GM12801 (cell line): ENCODE data around the gene HNRNPA1.

Experiments
- TF ChIP-seq, protein P1 (sequence below): IDR thresholded peaks from one replicate; pipeline ENCODE4 v1.5.1; 2011; ENCODE audit warnings: control low read depth; ENCODE audit not compliant: insufficient read length; ENCODE audit errors: extremely low read depth

The HNRNPA1 gene

DNA sequence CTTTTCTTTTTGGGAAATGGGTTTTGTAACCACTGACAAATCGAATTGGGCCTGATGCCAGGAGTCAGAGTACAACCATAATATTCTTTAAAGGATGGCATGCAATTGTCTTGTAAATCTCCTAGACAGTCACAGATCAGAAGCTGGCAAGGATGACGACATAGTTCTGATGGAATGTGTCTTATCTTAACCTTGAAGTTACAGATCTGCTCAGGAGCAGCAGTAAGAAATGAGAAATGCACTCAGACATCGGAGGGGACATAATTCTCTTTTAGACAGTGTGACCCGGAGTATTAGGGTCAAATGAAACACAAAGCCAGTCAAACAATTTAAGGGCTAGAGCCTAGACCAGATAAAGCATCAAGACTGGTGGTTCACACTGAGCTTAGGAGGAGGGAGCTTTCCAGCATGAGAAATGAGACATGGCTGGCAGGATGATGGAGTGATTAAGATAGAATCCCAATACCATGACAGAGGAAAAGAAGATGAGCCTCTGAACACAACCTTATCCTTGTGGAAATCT, 18.1 kb upstream of the HNRNPA1 start:
- TF ChIP-seq, protein P1, sequence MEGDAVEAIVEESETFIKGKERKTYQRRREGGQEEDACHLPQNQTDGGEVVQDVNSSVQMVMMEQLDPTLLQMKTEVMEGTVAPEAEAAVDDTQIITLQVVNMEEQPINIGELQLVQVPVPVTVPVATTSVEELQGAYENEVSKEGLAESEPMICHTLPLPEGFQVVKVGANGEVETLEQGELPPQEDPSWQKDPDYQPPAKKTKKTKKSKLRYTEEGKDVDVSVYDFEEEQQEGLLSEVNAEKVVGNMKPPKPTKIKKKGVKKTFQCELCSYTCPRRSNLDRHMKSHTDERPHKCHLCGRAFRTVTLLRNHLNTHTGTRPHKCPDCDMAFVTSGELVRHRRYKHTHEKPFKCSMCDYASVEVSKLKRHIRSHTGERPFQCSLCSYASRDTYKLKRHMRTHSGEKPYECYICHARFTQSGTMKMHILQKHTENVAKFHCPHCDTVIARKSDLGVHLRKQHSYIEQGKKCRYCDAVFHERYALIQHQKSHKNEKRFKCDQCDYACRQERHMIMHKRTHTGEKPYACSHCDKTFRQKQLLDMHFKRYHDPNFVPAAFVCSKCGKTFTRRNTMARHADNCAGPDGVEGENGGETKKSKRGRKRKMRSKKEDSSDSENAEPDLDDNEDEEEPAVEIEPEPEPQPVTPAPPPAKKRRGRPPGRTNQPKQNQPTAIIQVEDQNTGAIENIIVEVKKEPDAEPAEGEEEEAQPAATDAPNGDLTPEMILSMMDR, result no peak

DNA sequence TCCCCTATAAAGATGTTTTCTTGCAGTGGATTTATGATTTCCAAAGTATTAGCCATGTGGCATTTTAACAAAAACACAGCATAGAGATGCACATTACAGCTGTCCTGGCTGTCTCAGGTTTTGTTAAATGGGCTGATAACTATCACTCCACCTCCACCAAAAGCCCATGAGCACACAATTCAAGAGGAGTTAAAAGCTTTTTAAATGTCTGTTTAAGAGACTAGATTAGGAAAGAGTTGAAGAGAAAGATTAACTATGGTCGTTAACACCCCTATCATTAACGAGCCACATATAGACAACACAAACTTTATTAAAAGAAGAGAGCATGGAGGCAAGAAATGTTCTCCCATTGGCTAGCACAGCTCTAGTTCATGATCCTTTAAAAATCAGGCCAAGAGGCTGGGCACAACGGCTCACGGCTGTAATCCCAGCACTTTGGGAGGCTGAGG, 15.1 kb upstream of the HNRNPA1 start:
- TF ChIP-seq, protein P1, result no peak

DNA sequence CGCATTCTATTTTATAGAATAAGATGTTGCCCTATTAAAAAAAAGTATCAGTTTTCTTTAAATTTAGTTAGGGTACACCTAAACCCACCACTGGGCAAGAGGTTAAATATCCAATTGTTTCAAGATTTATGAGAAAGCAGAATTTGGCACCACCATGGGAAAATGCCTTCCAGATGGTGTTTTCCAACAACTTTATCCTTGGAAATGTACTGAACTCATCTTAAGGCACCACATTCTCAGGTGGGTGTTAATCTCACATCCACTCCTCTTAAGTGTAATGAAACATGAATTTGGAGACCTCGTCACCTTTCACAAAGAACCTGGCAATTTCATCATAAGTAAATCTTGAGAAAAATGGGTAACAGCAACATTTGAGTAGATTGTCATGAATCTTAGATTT, 13.7 kb upstream of the HNRNPA1 start:
- TF ChIP-seq, protein P1, result no peak

DNA sequence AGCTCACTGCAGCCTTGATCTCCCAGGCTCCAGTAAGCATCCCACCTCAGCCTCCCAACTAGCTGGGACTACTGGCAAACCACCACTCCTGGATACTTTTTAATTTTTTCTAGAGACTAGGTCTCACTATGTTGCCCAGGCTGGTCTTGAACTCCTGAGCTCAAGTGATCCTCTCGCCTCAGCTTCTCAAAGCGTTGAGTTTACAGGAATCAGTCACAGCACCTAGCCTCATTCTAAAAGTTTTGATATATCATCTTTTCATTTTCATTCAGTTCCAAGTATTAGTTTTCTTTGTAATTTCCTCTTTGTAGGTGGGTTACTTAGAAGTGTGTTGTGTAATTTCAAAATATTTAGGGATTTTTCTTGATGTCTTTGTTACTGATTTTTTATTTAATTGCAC, 10.2 kb upstream of the HNRNPA1 start:
- TF ChIP-seq, protein P1, result no peak

DNA sequence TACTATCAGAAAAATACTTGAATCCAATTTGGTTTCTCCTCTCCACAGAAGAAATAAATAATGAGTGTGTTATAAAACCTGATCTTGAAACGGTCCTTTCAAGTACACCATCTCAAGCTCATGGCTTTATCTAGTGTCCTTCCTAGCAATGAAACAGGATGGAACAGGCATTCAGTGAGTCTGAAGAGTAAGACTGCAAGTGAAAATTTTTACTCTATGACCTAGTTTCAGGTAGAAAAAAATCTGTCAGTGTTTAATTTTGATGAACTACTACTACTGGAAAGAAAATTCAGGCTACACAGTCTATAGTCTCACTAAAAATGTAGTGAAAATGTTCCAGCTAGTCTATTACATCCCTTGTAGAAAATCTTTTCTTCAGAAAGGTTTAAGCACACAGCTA, 8.3 kb upstream of the HNRNPA1 start:
- TF ChIP-seq, protein P1, result no peak

DNA sequence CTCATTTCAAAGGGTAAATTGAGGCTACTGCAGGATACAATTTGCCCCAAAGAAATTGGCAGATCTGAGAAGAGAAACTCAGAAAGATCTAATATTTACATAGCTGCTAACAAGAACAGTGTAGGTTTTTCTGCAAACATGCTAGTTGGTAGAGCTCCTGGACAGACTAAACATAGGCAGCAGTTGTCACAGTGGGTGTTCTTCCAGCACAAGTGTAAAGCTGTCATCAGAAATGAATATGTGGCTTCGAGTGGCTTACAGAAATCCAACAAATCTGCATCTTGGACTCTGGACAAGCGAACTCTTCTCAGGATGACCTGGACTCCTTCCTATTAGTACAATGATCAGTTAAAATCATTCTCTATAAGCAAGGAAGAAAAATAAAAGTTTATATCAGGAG, 6.5 kb upstream of the HNRNPA1 start:
- TF ChIP-seq, protein P1, result no peak

DNA sequence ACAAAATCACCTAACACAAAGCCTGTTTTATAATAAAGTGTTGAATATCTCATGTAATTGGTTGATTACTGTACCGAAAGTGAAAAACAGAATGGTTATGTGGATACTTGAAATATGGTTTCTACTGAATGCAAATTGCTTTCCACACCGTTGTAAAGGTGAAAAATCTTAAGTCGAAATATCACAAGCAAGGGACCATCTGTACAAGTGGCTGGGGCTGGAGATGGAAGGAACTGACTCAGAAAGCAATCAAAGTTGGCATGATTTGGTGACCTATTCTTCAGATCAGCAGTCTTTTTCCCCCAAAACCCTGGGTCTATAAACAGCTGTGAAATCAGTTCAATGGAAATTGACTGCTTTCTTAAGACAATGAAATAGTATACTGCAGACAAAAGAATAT, 4.2 kb upstream of the HNRNPA1 start:
- TF ChIP-seq, protein P1, result no peak
